IPS-20b (cell line): ENCODE data around the gene FAM3B.

Source experiments
- H3K27ac ChIP-seq: one replicate; pipeline ENCODE4 v1.5.1; 2013; ENCODE audit warnings: low read length
- H3K27me3 ChIP-seq: 2 replicates; pipeline ENCODE4 v1.6.1; 2013; ENCODE audit warnings: mild to moderate bottlenecking, low read length, inconsistent platforms; ENCODE audit not compliant: insufficient read depth
- H3K36me3 ChIP-seq: 2 replicates; pipeline ENCODE4 v1.6.1; 2013; ENCODE audit warnings: low read depth, mild to moderate bottlenecking, inconsistent platforms, low read length, moderate library complexity; ENCODE audit not compliant: insufficient read depth
- H3K4me1 ChIP-seq: 2 replicates; pipeline ENCODE4 v1.6.1; 2013; ENCODE audit warnings: mild to moderate bottlenecking, control low read depth, inconsistent platforms, low read length, moderate library complexity; ENCODE audit not compliant: insufficient read depth
- H3K4me3 ChIP-seq: 2 replicates; pipeline ENCODE4 v1.5.1; 2013; ENCODE audit warnings: mild to moderate bottlenecking, low read length, inconsistent platforms
- H3K9ac ChIP-seq: 2 replicates; pipeline ENCODE4 v1.6.1; 2013; ENCODE audit warnings: low read depth, mild to moderate bottlenecking, inconsistent platforms, low read length, moderate library complexity
- H3K9me3 ChIP-seq: 2 replicates; pipeline ENCODE4 v1.6.1; 2013; ENCODE audit warnings: mild to moderate bottlenecking, low read depth, low read length, inconsistent platforms; ENCODE audit not compliant: insufficient read depth

FAM3B gene

GRCh38 chr21:41374867-41375533, 58.4 kb downstream of the FAM3B start:
- Histone ChIP-seq H3K4me1 (no peaks in the 10 kb centered on the region), H3K36me3 (no peaks in the 10 kb centered on the region), H3K27ac (no peak overlapping the region), H3K9me3 (no peaks in the 10 kb centered on the region), H3K27me3 (no peaks in the 10 kb centered on the region), H3K9ac (no peak overlapping the region), H3K4me3 (no peak overlapping the region)

- H3K4me3 ChIP-seq = no peak overlapping the region
- H3K4me1 ChIP-seq = no peaks in the 10 kb centered on the region
- H3K9ac ChIP-seq = no peak overlapping the region
- no peaks in the 10 kb centered on the region for H3K36me3 ChIP-seq
- no peaks in the 10 kb centered on the region for H3K27me3 ChIP-seq
- no peaks in the 10 kb centered on the region for H3K9me3 ChIP-seq
- no peak overlapping the region for H3K27ac ChIP-seq
These were observed 59.3 kb downstream of the FAM3B start for GRCh38 chr21:41375875-41376274.

GRCh38 chr21:41377715-41378114, 61.1 kb downstream of the FAM3B start:
- Histone ChIP-seq H3K36me3 (no peaks in the 10 kb centered on the region), H3K9me3 (no peaks in the 10 kb centered on the region), H3K27ac (no peak overlapping the region), H3K4me3 (no peak overlapping the region), H3K4me1 (no peaks in the 10 kb centered on the region), H3K27me3 (no peaks in the 10 kb centered on the region), H3K9ac (no peak overlapping the region)

- Histone ChIP-seq H3K4me3 (no peak overlapping the region), H3K4me1 (no peaks in the 10 kb centered on the region), H3K36me3 (no peaks in the 10 kb centered on the region)
These were observed 62.2 kb downstream of the FAM3B start for GRCh38 chr21:41378849-41379248.

GRCh38 chr21:41379901-41380300, 63.3 kb downstream of the FAM3B start:
- no peak overlapping the region for H3K4me3 ChIP-seq
- H3K9me3 ChIP-seq = no peaks in the 10 kb centered on the region
- H3K36me3 ChIP-seq = no peaks in the 10 kb centered on the region
- no peaks in the 10 kb centered on the region for H3K27me3 ChIP-seq
- H3K9ac ChIP-seq = no peak overlapping the region
- no peaks in the 10 kb centered on the region for H3K4me1 ChIP-seq
- no peak overlapping the region for H3K27ac ChIP-seq

More at GRCh38 chr21:41378849-41379248, 62.2 kb downstream of the FAM3B start:
- Histone ChIP-seq H3K27me3 (no peaks in the 10 kb centered on the region), H3K27ac (no peak overlapping the region), H3K9ac (no peak overlapping the region), H3K9me3 (no peaks in the 10 kb centered on the region)

- Histone ChIP-seq H3K9me3 (no peaks in the 10 kb centered on the region), H3K27me3 (no peaks in the 10 kb centered on the region), H3K9ac (no peak overlapping the region), H3K27ac (no peak overlapping the region), H3K36me3 (no peaks in the 10 kb centered on the region), H3K4me3 (no peak overlapping the region), H3K4me1 (no peaks in the 10 kb centered on the region)
These were observed 65.1 kb downstream of the FAM3B start for GRCh38 chr21:41381731-41382130.

- H3K9me3 ChIP-seq = no peaks in the 10 kb centered on the region
- no peaks in the 10 kb centered on the region for H3K36me3 ChIP-seq
- H3K4me3 ChIP-seq = no peak overlapping the region
- H3K27ac ChIP-seq = no peak overlapping the region
- H3K9ac ChIP-seq = no peak overlapping the region
- no peaks in the 10 kb centered on the region for H3K27me3 ChIP-seq
- no peaks in the 10 kb centered on the region for H3K4me1 ChIP-seq
These were observed 70.6 kb downstream of the FAM3B start for GRCh38 chr21:41387042-41387819.

- Histone ChIP-seq H3K4me1 (no peaks in the 10 kb centered on the region), H3K27ac (no peak overlapping the region), H3K4me3 (no peak overlapping the region), H3K36me3 (no peaks in the 10 kb centered on the region), H3K9me3 (no peaks in the 10 kb centered on the region), H3K27me3 (no peaks in the 10 kb centered on the region), H3K9ac (no peak overlapping the region)
These were observed 71.2 kb downstream of the FAM3B start for GRCh38 chr21:41387824-41388223.

- no peaks in the 10 kb centered on the region for H3K27me3 ChIP-seq
- H3K4me3 ChIP-seq = no peak overlapping the region
- H3K36me3 ChIP-seq = no peaks in the 10 kb centered on the region
- no peaks in the 10 kb centered on the region for H3K4me1 ChIP-seq
- no peak overlapping the region for H3K9ac ChIP-seq
- H3K9me3 ChIP-seq = no peaks in the 10 kb centered on the region
- no peak overlapping the region for H3K27ac ChIP-seq
These were observed 71.7 kb downstream of the FAM3B start for GRCh38 chr21:41388259-41388658.

GRCh38 chr21:41390043-41390639, 73.5 kb downstream of the FAM3B start:
- H3K4me1 ChIP-seq = no peaks in the 10 kb centered on the region
- H3K27ac ChIP-seq = no peak overlapping the region
- no peaks in the 10 kb centered on the region for H3K9me3 ChIP-seq
- no peaks in the 10 kb centered on the region for H3K36me3 ChIP-seq
- no peak overlapping the region for H3K9ac ChIP-seq
- no peaks in the 10 kb centered on the region for H3K27me3 ChIP-seq
- H3K4me3 ChIP-seq = no peak overlapping the region

GRCh38 chr21:41393876-41394465, 77.4 kb downstream of the FAM3B start:
- H3K4me3 ChIP-seq = no peak overlapping the region
- H3K27me3 ChIP-seq = no peaks in the 10 kb centered on the region
- H3K27ac ChIP-seq = no peak overlapping the region
- no peaks in the 10 kb centered on the region for H3K4me1 ChIP-seq
- H3K9me3 ChIP-seq = no peaks in the 10 kb centered on the region
- H3K9ac ChIP-seq = no peak overlapping the region
- no peaks in the 10 kb centered on the region for H3K36me3 ChIP-seq
